SH-SY5Y (cell line): Measurements from ENCODE around the gene RFC2.

ENCODE experiments used
- GATA2 ChIP-seq: IDR thresholded peaks from 2 replicates; pipeline ENCODE4 v1.6.1; 2011; ENCODE audit warnings: mild to moderate bottlenecking, low read depth, low read length
- GATA3 ChIP-seq: IDR thresholded peaks from 2 replicates; pipeline ENCODE4 v1.6.1; 2011; ENCODE audit warnings: low read depth, mild to moderate bottlenecking, low read length, moderate library complexity

GRCh38 chr7:74218343-74218698, 35.9 kb downstream of the RFC2 start:
- TF ChIP-seq GATA2 (no peak), GATA3 (no peak)
